SIG-M5 treated with dmso at 0.1 percent for 504 hours (cell line): ENCODE data around the gene MRGPRE.

ENCODE experiments used
- DNase-seq: peaks from one replicate; lab custom pipeline; 2025; ENCODE audit not compliant: unreplicated experiment; lab: John Stamatoyannopoulos, UW

The MRGPRE gene

GRCh38 chr11:3215346-3216026 is 16.7 kb downstream of the MRGPRE start:
- DNase-seq, result no peak

DNA sequence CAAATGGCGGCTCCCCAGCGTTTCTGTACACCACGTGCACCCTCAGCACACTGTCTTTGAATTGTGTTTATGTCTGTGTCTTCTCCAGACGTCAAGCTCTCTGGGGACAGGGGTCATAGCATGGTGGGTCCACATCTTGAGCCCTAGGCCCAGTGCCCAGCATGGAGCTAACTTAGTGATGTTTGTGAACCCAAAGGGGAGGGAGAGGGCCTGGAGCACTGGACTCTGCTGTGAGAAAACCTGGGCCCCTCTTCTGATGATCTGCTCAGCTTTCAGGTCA is 17.9 kb downstream of the MRGPRE start:
- DNase-seq, result no peak

DNA sequence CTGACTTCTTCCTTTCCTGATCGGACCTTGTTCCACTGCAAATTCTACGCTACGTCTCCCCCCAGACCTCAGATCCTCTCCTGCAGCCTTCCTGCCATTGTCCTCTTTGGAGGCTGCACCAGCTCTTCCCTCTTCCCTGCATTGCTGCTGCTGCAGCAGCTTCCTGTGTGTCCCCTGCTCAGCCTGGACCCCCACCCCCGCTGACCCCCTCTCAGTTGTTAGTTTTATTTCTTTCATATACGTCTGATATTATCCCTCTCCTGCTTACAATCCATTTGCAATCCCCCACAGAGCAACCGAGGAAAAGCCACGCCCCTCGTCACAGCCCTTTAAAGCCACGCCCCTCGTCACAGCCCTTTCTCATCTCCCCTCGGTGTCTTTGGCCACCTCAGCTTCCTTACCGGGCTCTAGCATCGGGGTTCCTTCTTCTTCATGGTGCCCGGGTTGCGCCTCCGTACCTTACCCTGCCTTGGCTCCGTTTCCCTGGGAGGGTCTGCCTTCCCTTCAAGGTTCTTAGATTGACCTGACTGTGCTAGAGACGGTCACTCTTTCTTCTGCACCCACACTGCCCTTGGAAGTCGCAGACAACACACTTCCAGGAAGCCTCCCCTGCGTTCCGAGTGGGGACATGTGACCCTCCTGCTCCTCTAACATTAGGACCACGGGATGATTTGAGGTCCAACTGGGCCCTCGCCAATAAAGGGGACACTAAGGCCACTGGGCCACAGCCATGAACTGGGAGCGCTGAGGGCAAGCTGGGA is 18.4 kb downstream of the MRGPRE start:
- no peak for DNase-seq

DNA sequence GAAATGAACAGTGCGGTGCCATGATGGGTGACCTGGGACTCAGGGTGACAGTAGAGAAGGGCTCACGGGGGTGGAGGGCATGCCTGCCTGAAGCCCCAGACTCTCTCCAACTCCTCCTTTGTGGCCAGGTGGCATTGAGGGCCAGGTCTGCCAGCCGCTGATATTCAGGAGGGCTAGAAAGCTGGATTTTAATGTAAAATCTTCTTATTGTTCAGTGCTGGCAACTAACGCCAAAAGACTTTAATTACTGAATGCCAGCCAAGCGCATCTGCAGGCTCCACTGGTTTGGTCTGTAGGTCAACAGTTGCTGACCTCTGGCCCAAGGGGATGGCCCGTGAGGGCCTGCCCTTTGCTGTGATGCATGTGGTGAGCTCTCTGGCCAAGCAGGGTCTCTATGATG is 23.9 kb downstream of the MRGPRE start:
- DNase-seq, result no peak

DNA sequence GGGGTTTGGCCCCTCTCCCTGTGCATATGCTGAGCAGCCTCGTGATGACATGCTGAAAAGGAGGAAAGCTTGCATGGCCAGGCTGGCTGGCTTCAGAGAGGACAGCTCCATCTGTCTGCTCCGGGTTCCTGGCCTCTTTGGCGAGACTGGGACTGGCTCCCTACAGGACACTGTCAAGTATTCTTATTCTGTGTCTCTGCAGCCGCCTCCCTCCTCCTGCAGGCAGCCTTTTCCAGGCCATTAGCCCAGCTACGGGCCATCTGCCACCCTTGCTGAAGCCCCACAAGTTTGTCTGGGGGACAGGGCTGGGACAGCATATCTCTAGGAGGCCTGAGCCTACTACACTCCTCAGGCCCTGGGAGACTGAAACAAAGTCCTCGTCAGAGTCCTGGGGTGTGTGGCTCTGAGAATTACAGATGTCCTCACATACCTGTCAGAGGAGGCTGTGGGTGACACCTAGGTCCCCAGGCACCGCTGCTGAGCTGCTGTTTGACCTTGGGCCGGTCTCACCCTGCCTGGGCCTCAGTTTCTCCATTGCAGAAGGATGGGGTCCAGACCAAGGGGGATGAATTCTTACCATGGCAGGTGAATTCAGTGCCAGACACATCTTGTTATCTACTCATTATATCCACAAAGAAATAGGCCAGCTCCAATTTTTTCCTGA is 24.6 kb downstream of the MRGPRE start:
- DNase-seq, result no peak

DNA sequence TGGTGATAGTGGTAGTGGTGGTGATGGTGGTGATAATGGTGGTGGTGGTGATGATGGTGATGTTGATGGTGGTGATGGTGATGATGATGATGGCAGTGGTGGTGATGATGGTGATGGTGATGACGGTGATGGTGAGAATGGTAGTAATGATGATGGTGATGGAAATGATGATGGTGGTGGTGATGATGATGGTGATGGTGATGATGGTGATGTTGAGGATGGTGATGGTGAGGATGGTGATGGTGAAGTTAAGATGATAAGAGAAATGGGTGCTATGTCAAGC is 25.4 kb downstream of the MRGPRE start:
- no peak for DNase-seq

DNA sequence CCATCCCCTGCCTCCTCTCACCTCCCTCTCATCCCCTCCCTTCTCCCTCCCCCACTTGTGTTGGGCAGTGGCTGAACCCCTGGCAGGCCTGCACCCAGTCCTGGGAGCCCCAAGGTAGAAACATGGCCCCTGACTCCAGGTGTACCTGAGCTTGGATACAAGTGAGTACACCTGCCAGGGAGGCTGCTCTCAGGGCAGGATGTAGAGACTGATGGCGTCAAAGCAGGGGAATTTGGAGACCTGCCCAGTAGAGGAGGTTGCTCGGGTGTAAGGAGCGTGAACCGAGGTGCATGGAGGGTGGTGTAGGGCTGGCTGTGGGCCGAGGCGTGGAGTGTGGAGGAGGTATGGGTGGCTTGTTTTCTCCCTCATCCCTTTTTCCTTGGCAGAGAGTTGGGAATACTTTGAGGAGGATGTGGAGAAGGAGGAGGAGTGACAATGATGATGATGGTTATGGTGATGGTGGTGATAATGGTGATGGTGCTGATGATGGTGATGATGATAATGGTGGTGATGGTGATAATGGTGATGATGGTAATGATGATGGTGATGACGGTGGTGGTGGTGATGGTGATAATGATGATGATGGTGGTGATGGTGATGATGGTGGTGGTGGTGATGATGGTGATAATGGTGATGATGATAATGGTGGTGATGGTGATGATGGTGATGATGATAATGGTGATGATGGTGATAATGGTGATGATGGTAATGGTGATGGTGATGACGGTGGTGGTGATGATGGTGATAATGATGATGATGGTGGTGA is 25.9 kb downstream of the MRGPRE start:
- no peak for DNase-seq

- no peak for DNase-seq
Measured at GRCh38 chr11:3205261-3206155, 26.7 kb downstream of the MRGPRE start.

DNA sequence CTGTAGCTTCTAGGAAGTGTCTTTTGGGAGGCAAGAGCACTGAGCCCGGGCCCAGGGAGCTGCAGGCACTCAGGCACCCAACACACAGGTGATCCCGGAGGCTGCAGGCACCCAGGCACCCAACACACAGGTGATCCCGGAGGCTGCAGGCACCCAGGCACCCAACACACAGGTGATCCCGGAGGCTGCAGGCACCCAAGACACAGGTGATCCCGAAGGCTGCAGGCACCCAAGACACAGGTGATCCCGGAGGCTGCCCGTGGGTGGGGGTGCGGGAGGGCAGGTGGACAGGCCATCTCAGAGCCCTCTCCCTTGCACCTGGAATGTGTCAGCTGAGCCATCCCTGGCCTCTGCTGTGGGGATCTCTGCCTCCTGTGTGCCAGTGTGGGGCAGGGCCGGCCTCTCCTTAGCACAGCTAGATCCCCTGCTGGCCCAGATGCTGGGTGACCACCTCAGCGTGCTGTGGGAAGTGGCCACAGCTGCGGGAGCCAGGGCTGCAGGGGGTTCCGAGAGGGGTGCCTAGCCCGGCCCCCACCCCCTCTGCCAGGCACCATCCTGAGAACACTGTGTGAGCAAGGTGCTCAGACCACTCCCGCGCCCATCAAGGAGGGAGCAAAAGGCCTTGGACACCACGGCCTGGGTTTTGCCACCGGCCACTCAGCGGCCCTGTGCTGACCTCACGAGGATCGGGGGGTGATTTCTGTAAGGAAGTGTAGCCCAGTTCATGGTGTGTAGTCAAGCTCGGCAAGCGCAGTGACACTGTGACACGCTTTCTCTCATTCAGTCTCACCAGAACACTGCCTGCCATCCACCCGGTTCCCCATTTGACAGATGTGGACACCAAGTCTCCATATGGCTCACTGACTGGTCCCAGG is 27.8 kb downstream of the MRGPRE start:
- no peak for DNase-seq

DNA sequence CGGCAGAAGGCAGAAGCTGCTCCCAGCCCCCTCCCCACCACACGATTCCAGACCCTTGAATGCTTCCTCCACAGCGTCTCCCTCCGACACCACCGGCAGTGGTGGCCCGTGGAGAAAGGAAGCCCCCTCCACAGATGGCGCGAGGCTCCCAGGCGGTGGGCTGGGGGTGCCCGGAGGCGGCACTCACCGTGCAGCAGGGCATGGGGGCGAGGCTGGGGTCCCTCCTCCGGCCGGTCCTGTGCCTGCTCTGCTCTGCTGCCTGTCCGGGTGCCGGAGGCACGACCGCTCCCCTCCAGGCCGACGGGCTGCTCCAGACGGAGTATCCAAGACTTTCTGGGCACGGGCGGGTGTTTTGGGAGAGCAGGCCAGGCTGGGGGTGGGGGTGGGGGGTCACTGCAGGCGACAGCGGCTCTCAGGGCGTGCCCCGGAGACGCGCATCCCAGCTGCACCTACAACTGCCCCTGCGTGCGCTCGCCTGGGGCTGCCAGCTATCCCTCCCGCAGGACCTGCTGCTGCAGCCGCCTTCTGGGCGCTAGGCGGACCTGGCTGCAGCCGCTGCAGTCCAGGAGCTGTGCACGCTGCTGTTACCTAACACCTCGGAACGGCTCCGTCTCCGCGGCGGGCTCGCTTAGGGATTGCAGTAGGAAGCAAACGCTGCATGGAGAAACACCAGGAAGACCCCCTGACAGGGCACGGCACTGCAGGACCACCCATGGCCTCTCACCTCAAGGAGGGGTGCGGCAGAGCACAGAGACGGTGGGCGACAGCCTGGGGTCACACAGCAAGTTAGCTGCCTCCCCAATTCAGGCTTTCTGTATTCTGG is 28.8 kb downstream of the MRGPRE start:
- DNase-seq, result no peak

GRCh38 chr11:3202759-3203158 is 29.5 kb downstream of the MRGPRE start:
- DNase-seq, result no peak

GRCh38 chr11:3202305-3202704 is 29.9 kb downstream of the MRGPRE start:
- no peak for DNase-seq

DNA sequence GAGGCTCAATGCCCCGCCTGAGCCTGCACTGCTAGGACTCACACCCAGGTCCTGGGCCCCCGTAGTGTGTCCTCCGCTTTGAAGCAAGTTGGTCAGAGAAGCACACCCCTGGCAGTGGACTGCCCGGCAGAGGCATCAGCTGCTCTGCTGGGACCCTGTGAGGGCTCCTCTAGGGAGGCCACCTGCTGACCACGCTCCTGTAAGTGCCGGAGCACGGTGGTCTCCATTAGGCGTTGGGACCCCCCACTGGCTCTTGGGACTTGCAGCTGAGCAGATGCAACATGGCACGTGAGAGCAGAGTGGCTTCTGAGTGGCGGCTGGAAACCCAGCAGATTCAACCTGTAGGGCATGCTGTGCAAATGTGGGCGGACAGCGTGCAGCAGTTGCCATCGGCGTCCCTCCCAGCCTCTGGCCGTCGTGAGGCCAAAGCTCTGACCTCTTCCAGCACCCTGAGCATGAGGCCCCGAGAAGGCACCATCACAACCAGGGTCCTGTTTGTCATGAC is 30.5 kb downstream of the MRGPRE start:
- no peak for DNase-seq

DNA sequence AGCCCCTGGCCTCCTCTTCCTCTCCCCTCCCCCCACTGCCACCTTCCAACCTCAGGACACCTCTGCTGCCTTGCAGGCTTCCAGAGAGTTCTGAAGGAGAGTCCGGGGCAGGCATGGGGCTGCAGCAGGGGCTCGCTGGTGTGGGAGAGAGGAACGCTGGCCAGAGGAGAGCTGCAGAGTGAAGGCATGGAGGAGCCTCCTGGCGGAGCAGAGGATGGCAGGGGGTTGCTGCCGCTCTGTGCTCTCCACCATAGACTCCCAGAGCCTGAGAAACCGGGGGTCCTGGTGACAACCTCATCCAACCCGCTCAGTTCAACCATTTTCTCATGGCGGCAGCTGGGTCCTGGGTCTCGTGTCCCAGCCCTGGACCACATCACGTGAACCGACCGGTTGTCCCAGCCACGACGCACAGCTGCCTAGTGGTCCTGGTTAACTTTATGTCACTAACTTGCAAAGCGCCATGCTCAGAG is 31.1 kb downstream of the MRGPRE start:
- no peak for DNase-seq

GRCh38 chr11:3200388-3201111 is 31.7 kb downstream of the MRGPRE start:
- no peak for DNase-seq

DNA sequence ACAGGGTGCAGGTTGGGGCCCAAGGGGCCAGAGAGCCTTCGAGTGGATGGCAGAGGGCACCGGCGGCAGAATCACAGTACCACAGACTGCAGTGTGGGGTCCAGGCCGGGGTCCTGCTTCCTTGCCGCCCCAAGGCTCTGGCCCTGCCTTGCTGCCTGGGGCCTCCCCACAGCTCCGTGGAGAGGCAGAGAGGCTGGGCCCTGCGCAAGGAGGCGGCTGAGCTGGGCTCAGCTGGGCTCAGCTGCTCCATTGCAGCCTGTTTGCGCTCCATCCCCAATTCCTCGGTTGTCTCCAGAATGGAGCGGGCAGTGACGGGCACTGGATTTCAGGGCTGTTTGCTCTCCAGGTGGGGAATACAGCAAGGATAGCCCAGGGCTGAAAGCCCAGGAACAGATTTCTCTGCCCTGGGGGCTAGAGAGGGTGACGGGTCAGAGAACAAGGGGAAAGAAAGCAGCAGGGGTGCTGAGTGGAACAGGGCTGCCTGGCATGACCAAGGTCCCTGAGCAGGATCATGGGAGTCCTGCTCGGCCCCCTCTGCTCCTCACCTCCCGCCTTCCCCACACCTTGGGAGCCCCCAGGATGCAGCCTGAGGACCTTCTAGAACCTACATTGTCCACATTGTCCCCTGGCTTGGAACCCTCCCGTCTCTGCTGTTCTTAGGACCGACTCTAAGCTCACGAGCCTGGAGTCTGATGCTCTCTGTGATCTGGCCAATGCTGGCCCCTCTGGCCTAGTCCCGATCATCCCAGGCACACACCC is 32.5 kb downstream of the MRGPRE start:
- no peak for DNase-seq

- DNase-seq, result no peak
Measured at GRCh38 chr11:3198815-3199214, 33.4 kb downstream of the MRGPRE start.
